Motor neuron (in vitro differentiated cells): ENCODE measurements around the gene PODNL1. TPM values are rescaled to one million over a fixed set of nuclear protein-coding genes. Genes with fewer than 3 reads are reported as not detected.
"Not testable (repeated sequence)": the region's sequence is repeated elsewhere in the genome, so short reads cannot be mapped to it uniquely, and the experiment has no call there.

Experiments used
- ATAC-seq, 8 experiments: fragments of 200-7000 bp; cut with Tn5 transposase; replicated peaks in 6 of 8; 2 replicates each; pipeline ENCODE4 v1.8.0; 2021; ENCODE audit warnings: mild to moderate bottlenecking in 8 of 8, moderate library complexity in 8 of 8
- H3K27ac ChIP-seq, 2 donors: fragments of 250-450 bp; sonication (Bioruptor Pico); 2 replicates each; pipeline ENCODE4 v1.9.0; 2021; ENCODE audit warnings: antibody characterized with exemption in 2 of 2, mild to moderate bottlenecking in 2 of 2, moderate library complexity in 1 of 2
- H3K4me1 ChIP-seq, 2 donors: fragments of 250-450 bp; sonication (Bioruptor Pico); replicated peaks in 1 of 2; 2 replicates each; pipeline ENCODE4 v1.6.1; 2021; ENCODE audit warnings: antibody characterized with exemption in 2 of 2, mild to moderate bottlenecking in 2 of 2, moderate library complexity in 1 of 2
- H3K4me3 ChIP-seq, 5 donors: fragments of 250-450 bp; sonication (Bioruptor Pico); 2 replicates each; pipeline ENCODE4 v1.9.0; 2021; ENCODE audit warnings: antibody characterized with exemption in 5 of 5, mild to moderate bottlenecking in 5 of 5, moderate library complexity in 4 of 5
- WGBS, 10 experiments: fragments of 450-650 bp; shearing (Covaris generic); methylation state at CpG; one replicate each; pipeline ENCODE4 v1.0.0; 2022; 5-methylcytosine and 5-hydroxymethylcytosine counted together
- in situ Hi-C, 9 experiments: fragments of 400-800 bp; cut with MboI; loops; one replicate each; pipeline ENCODE4 v1.15.0; 2021; ENCODE audit warnings: low sequenced_read_pairs in 9 of 9, low pct_unique_long_range_greater_than_20kb in 2 of 9; ENCODE audit not compliant: unreplicated experiment in 9 of 9
- total RNA-seq, 8 experiments: library from RNA; unstranded; fragments of 300-600 nt; gene quantifications; 2 replicates each; pipeline versions ENCODE4 v1.2.3 to v1.2.4, GENCODE V29; 2022

Gene PODNL1
- total RNA-seq, 8 experiments from 2014 or later, result 0.16 to 1.4 (median 0.89) TPM

DNA sequence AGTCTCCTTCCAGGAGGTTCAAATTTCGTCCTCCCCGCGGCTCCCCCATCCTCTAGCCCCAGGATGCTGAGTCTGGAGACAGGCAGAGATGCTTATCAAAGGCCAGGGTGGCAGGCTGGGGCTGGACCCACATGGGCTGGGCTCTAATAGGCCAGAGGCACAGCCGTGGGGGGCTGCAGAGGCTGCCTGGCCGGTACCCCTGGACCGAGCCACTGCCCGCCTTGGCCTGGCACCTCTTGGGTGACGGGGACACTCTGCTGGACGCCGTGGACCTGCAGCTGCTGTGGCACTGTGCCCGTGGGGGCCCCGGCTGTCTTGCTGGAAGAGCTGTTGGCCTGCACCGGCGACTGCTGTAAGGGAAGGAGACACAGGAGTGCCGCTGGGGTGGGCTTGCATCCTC is 42.1 kb upstream of the PODNL1 start:
- Histone ChIP-seq H3K4me3 (no peak overlapping the region), H3K4me1 (peaks cover 10% of the 10 kb centered on the region in 2 donors), H3K27ac (no peak overlapping the region)
- 80 to 100% (median 87%) methylated on average over 2 to 6 of the region's 15 CpGs; no CpG with 5 or more reads in 6 of the 10 experiments for WGBS, 10 experiments
- in situ Hi-C loops, result no loop called here
- no peak for ATAC-seq

DNA sequence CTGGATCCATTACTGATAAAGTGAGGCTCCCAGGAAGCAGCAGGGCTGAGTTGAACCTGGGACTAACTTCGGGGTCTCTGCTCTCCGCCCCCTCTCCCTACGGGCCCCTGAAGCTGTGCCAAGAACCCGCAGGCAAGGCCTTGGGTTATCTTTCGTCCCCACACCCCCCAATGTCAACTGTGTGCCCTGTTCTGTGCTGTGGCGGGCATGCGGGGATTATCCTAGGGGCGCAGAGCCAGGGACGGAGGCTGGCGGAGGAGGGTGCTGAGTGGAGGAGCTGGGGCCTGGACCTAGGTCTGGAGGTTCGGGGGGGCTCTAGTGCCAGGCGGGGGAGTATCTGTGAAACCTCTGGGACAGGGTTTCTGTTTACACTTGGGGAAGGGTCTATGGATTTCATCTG is 41.5 kb upstream of the PODNL1 start:
- H3K27ac ChIP-seq, result no peak overlapping the region
- no peak overlapping the region for H3K4me3 ChIP-seq
- H3K4me1 ChIP-seq, result peaks cover 10% of the 10 kb centered on the region in 2 donors
- ATAC-seq, result no peak
- in situ Hi-C loops, result no loop called here
- WGBS, 10 experiments, result 0 to 100% (median 63%) methylated on average over 1 to 3 of the region's 12 CpGs; no CpG with 5 or more reads in 6 of the 10 experiments

DNA sequence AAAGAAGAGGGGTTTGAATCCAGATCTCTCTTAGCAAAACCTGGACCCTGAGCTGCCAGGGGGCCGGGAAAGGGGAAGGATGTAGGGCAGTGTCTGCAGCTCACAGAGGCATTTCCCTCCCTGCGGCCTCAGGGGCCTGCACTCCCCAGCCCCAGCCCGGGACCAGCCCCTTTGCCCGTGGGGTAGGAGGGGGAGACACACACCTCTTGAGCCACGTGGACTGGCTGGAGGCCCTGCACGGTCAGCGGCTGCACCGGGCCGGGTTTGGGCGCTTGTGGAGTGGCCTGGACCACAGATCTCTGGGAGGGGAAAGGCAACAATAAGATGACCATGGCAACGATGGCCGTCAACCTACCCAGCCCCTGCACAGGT is 41.0 kb upstream of the PODNL1 start:
- H3K4me3 ChIP-seq, result peak overlapping the region in 1 of 5 donors; percentile 3
- WGBS, 10 experiments, result 13 to 47% (median 37%) methylated on average over 3 to 6 of the region's 12 CpGs; no CpG with 5 or more reads in 6 of the 10 experiments
- peak; percentile 7 to 82 (median 66) for ATAC-seq
- in situ Hi-C loops, result no loop called here
- peak overlapping the region in 1 of 2 donors; percentile 18 for H3K27ac ChIP-seq
- peaks cover 10% of the 10 kb centered on the region in 2 donors for H3K4me1 ChIP-seq

DNA sequence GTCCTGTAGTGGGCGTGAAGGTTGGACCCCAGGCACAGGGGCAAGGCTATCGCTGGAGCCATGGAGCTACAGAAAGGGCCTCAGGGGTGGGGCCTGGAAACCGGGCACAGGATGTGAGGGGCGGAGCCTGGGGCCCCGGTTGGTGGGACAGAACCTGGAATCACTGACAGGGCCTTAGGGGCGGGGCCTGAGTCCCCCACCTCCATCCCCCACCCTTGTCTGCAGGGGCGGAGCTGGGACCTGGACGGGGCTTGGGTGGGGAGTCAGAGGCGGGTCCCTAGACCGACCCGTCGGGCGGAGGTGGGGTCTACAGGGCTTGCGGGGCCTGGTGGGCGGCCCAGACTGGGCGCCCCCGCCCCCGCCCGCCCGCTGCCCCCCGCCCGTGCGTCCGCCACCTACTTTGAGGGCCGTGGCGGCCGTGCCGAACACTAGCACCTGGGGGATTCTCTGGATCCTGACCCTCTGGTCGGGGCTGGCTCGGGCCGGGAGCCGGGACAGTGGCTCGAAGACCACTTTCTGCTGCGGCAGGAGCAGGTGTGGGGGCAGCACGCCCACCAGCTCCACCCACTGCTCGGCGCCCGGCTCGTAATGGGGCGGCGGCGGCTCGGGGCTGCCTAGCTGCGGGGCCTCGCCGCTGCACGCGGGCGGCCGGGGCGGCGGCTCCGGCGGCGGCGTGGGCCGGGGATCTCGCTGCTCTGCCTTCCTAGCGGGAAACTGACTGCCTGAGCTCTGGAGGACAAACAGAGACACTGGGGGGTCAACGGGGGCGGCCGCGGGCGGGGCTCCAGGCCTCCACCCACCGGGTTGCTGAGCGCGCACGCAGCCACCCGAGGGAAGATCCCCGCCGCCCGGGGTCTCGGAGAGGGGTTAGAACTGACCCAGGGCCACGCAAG is 40.4 kb upstream of the PODNL1 start:
- ATAC-seq, result peak; percentile 53 to 91 (median 62)
- Histone ChIP-seq H3K4me3 (peak overlapping the region in 1 of 5 donors; percentile 3), H3K27ac (peak overlapping the region in 1 of 2 donors; percentile 18), H3K4me1 (peaks cover 10% of the 10 kb centered on the region in 2 donors)
- WGBS, 10 experiments, result no CpG with 5 or more reads among the region's 74 CpGs
- in situ Hi-C loops, result no loop called here

DNA sequence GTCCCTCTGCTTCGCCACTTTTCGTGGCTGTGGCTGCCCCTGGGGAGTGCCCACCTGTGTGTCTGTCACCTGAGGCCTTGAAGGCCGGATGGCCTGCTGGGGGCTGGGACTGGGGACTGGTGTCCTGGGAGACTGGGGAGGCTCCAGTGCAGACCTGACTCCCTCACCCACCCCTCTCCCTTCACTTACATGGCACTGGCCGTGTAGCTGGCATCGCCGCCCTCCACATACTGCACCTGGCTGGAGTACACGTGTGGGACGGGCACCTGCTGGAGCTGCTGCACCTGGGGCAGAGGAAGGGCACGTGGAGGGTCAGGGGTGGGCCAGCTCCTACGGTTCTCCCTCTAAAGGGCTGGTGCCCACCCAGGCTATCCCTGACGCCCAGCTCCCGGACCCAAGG is 39.6 kb upstream of the PODNL1 start:
- in situ Hi-C loops, result no loop called here
- Histone ChIP-seq H3K4me3 (no peak overlapping the region), H3K4me1 (peaks cover 10% of the 10 kb centered on the region in 2 donors), H3K27ac (no peak overlapping the region)
- no peak for ATAC-seq
- WGBS, 10 experiments, result 60 to 90% (median 80%) methylated on average over 1 to 2 of the region's 12 CpGs; no CpG with 5 or more reads in 7 of the 10 experiments

DNA sequence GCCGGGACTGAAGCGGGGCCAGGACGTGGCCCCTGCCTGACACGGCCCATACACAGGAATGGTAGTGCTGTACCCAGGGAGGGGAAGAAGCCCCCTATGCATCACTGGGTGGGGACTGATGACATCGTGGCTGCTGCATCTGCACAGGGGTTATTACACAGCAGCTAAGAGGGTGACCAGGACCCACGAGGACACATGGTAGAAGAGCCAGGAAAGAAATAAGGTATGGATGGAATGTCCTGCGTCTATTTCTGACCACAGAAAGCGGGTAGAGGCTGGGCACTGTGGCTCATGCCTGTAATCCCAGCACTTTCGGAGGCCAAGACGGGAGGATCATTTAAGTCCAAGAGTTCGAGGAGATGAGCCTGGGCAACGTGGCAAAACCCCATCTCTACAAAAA is 38.2 kb upstream of the PODNL1 start:
- no peak overlapping the region for H3K27ac ChIP-seq
- no peak overlapping the region for H3K4me3 ChIP-seq
- peaks cover 10% of the 10 kb centered on the region in 2 donors for H3K4me1 ChIP-seq
- in situ Hi-C loops, result no loop called here
- WGBS, 10 experiments, result 60 to 95% (median 79%) methylated on average over 1 to 9 of the region's 12 CpGs; no CpG with 5 or more reads in 4 of the 10 experiments
- no peak for ATAC-seq

DNA sequence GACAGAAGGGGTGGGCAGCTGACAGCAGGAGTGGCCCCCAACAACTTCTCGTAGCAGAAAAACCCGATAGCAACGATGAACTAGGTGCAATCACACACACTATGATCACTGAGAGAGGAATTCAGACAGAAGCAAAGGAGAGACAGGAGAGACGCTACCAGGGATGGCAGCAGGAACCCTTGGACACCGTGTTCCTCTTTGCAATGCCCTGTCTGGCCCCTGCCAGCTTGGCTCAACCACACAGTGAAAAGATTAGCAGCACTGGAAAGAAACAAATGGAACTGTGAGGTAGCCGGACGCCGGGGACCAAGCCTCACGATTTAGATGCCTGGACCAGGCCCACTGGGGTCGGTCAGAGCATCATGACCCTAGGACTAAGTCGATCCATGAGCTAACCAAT is 37.7 kb upstream of the PODNL1 start:
- Histone ChIP-seq H3K27ac (no peak overlapping the region), H3K4me3 (no peak overlapping the region), H3K4me1 (peaks cover 10% of the 10 kb centered on the region in 2 donors)
- ATAC-seq, result no peak
- in situ Hi-C loops, result no loop called here
- 81 to 100% (median 93%) methylated on average over 1 to 8 of the region's 11 CpGs; no CpG with 5 or more reads in 2 of the 10 experiments for WGBS, 10 experiments

DNA sequence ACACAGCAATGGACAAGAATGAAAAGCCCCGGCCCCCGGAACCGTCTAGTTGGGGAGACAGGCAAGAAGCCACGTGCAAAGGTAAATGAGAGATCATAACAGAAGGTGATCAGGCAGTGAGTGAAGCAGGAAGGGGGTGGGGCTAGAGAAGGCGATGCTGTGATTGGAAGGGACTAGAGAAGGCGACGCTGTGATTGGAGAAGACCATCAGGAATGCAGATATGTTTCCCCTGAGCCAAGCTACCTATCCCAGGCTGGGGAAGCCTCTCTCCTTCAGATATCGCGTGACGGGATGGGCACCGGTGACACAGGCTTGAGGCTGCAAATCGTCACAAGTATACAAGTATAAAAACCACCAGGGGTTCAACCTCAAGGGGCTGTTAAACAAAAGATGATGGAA is 35.9 kb upstream of the PODNL1 start:
- in situ Hi-C loops, result no loop called here
- ATAC-seq, result peak in 4 of 8 experiments; percentile 12 to 49 (median 32)
- H3K4me3 ChIP-seq, result no peak overlapping the region
- no peak overlapping the region for H3K27ac ChIP-seq
- 10 to 79% (median 52%) methylated on average over 3 to 9 of the region's 12 CpGs; no CpG with 5 or more reads in 1 of the 10 experiments for WGBS, 10 experiments
- peaks cover 2 to 5% of the 10 kb centered on the region in 2 donors for H3K4me1 ChIP-seq

DNA sequence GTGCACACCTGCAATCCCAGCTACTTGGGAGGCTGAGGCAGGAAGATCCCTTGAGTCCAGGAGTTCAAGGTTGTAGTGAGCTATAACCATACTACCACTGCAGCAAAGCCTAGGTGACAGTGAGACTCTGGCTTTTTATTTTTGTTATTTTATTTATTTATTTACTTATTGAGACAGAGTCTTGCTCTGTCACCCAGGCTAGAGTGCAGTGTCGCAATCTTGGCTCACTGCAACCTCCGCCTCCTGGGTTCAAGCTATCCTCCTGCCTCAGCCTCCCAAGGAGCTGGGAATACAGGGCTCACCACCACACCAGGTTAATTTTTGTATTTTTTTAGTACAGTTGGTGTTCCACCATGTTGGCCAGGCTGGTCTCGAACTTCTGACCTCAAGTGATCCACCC is 35.3 kb upstream of the PODNL1 start:
- in situ Hi-C loops, H3K4me3 ChIP-seq, ATAC-seq, H3K27ac ChIP-seq, H3K4me1 ChIP-seq: not testable (repeated sequence)
- 83 to 100% (median 100%) methylated on average over 1 to 3 of the region's 3 CpGs; no CpG with 5 or more reads in 3 of the 10 experiments for WGBS, 10 experiments

DNA sequence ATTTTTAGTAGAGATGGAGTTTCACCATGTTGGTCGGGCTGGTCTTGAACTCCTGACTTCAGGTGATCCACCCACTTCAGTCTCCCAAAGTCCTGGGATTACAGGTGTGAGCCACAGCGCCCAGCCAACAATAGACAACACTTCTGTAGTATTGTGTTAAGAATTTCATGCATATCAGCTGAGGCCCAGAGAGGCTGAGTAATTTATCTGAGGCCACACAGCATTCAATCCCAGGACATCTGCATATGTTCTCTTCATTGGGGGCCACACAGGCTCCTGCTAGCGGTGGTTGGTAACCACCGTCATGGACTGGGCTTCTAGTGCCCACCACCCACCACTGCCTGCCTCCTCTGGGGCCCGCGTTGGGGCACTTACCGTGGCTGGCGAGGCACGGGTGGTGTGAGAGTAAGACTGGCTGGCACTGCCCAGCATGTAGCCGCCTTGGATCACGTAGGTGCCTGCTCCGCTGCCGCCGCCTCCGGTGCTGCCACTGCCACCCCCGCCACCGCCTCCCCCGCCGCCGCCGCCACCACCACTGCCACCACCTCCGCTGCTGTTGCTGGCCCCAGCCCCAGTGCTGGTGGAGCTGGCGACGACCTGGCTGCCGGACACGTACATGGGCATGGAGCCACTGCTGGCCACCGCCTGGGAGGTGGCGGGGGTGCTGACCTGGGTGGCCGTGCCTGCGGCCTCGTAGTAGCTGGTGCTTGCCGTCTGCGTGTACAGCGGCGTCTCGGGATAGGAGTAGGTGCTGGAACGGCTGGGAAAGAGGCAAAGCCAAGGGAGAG is 34.3 kb upstream of the PODNL1 start:
- no peak overlapping the region for H3K4me3 ChIP-seq

DNA sequence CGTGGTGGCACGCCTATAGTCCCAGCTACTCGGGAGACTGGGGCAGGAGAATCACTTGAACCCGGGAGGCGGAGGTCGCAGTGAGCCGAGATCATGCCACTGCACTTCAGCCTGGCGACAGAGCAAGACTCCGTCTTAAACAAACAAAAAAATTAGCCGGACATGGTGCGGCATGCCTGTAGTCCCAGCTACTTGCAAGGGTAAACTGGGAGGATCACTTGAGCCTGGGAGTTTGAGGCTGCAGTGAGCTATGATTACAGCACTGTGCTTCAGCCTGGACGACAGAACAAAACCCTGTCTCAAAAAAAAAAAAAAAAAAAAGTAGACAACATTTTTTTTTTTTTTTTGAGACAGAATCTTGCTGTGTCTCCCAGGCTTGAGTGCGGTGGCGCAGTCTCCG is 33.7 kb upstream of the PODNL1 start:
- H3K27ac ChIP-seq, in situ Hi-C loops, H3K4me3 ChIP-seq, H3K4me1 ChIP-seq, ATAC-seq: not testable (repeated sequence)
- 74 to 100% (median 95%) methylated on average over 1 to 8 of the region's 15 CpGs; no CpG with 5 or more reads in 3 of the 10 experiments for WGBS, 10 experiments

More for the DNA sequence above, 34.3 kb upstream of the PODNL1 start:
- Histone ChIP-seq H3K27ac (no peak overlapping the region), H3K4me1 (no peaks in the 10 kb centered on the region)
- no peak for ATAC-seq
- WGBS, 10 experiments, result 70 to 100% (median 89%) methylated on average over 2 to 6 of the region's 37 CpGs; no CpG with 5 or more reads in 5 of the 10 experiments
- in situ Hi-C loops, result no loop called here

DNA sequence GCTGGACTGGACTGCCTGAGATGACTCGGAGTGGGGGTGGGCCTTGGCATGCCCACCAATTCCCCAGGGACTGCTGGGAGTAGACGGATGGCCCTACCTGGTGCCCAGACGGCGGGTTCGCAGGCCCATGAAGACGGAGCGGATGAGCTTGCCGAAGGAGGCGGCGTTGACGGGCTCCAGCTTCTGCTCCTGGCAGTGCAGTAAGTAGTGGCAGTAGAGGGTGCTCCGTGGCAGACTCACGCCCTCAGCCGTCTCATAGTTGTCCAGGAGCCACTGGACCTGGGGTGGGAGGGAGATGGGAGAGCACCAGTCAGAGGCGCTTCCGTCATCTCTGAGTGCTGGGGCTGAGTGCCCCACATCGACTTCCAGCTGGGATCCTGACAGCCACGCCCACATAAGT is 31.7 kb upstream of the PODNL1 start:
- in situ Hi-C loops, result no loop called here
- no peaks in the 10 kb centered on the region for H3K4me1 ChIP-seq
- H3K27ac ChIP-seq, result no peak overlapping the region
- ATAC-seq, result peak in 1 of 8 experiments; percentile 12
- H3K4me3 ChIP-seq, result no peak overlapping the region
- WGBS, 10 experiments, result 100% methylated on average over 3 to 8 of the region's 18 CpGs; no CpG with 5 or more reads in 8 of the 10 experiments

DNA sequence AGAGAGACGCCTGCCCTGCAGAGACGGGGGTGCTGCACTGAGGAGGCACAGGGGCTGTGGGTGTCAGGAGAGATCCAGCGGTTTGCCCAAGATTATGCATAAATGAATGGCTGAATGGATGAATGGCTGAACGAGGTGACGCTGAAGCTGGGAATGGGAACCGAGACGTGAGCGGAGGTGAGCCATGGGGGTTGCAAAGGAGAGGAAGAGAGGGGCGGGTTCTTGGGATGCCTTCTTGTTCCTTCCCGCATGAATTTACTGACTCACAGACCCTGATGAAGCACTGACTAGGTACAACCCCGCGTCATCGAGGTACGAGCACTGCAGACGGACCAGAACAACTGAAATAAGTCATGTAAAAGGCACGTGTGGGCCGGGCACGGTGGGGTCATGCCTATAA is 30.8 kb upstream of the PODNL1 start:
- in situ Hi-C loops, result no loop called here
- Histone ChIP-seq H3K4me3 (no peak overlapping the region), H3K27ac (no peak overlapping the region), H3K4me1 (no peaks in the 10 kb centered on the region)
- 90 to 100% (median 96%) methylated on average over 1 to 13 of the region's 18 CpGs; no CpG with 5 or more reads in 4 of the 10 experiments for WGBS, 10 experiments
- ATAC-seq, result no peak
